ENCODE data around the gene CALML6.

- no peak for TF ChIP-seq EZH2 (IDR thresholded peaks at IDR 0.05)
- no peak for TF ChIP-seq FOXP2 (optimal IDR thresholded peaks at IDR 0.05; ENCODE audit: control extremely low read depth, extremely low read length, insufficient read depth)
Measured at GRCh38 chr1:1928231-1929101, 13.4 kb downstream of the CALML6 start.

Measured in SK-N-MC (cell line).